Brain microvascular endothelial cell (primary cell): Measurements from ENCODE around the gene DNAJA1.

Experiments used
- DNase-seq: peaks from one replicate; pipeline ENCODE4 v3.0.0-alpha.2; 2020
- H3K27ac ChIP-seq: fragments of 250-450 bp; sonication (Bioruptor Pico); 2 replicates; pipeline ENCODE4 v1.5.1; 2020; ENCODE audit warnings: mild to moderate bottlenecking, moderate library complexity
- H3K27me3 ChIP-seq: fragments of 250-450 bp; sonication (Bioruptor Pico); replicated peaks from 2 replicates; pipeline ENCODE4 v1.5.1; 2020; ENCODE audit warnings: mild to moderate bottlenecking
- H3K36me3 ChIP-seq: fragments of 250-450 bp; sonication (Bioruptor Pico); replicated peaks from 2 replicates; pipeline ENCODE4 v1.5.1; 2020; ENCODE audit warnings: mild to moderate bottlenecking
- H3K4me3 ChIP-seq: 2 replicates; pipeline ENCODE4 v1.5.1; 2011; ENCODE audit warnings: low read depth, mild to moderate bottlenecking, control low read depth, low read length, moderate library complexity
- in situ Hi-C: cut with HindIII; loops from 2 replicates; pipeline ENCODE4 v1.10.0; 2017; ENCODE audit warnings: low sequenced_read_pairs, low pct_ligation_motif_present
- TF ChIP-seq, protein P1 (sequence below): IDR thresholded peaks from 2 replicates; pipeline ENCODE4 v1.5.1; 2011; ENCODE audit warnings: low read depth, mild to moderate bottlenecking, moderate library complexity, low read length, control low read depth, inconsistent platforms; ENCODE audit errors: missing control alignments

The DNAJA1 gene

DNA sequence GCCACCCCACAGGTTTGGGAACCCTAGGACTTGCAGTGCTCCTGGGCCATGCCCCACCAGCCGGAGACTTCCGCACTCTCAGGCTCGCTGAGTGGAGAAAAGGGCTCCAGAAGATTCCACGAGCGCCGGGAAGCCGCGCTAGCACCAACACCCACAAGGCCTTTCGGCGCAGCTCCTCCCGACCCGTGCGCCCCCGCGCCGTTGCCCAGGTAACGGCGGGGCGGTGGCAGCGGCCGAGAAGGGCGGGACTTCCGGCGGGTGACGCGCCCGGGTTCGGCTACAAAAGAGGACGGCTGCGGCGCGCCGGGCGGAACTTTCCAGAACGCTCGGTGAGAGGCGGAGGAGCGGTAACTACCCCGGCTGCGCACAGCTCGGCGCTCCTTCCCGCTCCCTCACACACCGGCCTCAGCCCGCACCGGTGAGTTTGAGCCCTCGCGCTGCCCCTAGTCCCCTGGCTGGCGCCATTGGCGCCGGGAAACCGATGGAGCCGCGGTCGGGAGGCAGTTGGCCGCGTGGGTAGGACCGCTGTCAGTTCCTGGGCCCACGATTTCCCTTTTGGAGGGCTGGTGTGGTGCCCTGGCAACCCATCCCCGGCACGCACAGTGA lies at the start of gene DNAJA1:
Gene DNAJA1, plus strand, starts transcription at position 308 of the 606 bp plus-strand sequence. CDS start 1,212 bp downstream, outside the sequence.
- H3K27me3 ChIP-seq, result no peaks in the 10 kb centered on the region
- peak within 1 kb of the TSS; percentile 90 for H3K27ac ChIP-seq
- in situ Hi-C loops, result no loop called here
- DNase-seq, result peak; percentile 84
- H3K36me3 ChIP-seq, result peaks cover 23% of the 10 kb centered on the region
- TF ChIP-seq, protein P1, sequence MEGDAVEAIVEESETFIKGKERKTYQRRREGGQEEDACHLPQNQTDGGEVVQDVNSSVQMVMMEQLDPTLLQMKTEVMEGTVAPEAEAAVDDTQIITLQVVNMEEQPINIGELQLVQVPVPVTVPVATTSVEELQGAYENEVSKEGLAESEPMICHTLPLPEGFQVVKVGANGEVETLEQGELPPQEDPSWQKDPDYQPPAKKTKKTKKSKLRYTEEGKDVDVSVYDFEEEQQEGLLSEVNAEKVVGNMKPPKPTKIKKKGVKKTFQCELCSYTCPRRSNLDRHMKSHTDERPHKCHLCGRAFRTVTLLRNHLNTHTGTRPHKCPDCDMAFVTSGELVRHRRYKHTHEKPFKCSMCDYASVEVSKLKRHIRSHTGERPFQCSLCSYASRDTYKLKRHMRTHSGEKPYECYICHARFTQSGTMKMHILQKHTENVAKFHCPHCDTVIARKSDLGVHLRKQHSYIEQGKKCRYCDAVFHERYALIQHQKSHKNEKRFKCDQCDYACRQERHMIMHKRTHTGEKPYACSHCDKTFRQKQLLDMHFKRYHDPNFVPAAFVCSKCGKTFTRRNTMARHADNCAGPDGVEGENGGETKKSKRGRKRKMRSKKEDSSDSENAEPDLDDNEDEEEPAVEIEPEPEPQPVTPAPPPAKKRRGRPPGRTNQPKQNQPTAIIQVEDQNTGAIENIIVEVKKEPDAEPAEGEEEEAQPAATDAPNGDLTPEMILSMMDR, result no peak
- peak within 1 kb of the TSS; percentile 99 for H3K4me3 ChIP-seq

GRCh38 chr9:32978051-32978450 lies 47.0 kb upstream of the DNAJA1 start:
- peaks cover 17% of the 10 kb centered on the region for H3K36me3 ChIP-seq
- no peaks in the 10 kb centered on the region for H3K27me3 ChIP-seq
- TF ChIP-seq, protein P1, result no peak
- H3K27ac ChIP-seq, result no peak overlapping the region
- in situ Hi-C loops, result loop anchor here (25.0 kb wide), 1 partner anchor 416 kb away; the partner anchor contains the start of genes NDUFB6, SMIM27 and TOPORS
- no peak overlapping the region for H3K4me3 ChIP-seq
- no peak for DNase-seq

GRCh38 chr9:32986971-32987370 lies 38.1 kb upstream of the DNAJA1 start:
- TF ChIP-seq, protein P1, result no peak
- in situ Hi-C loops, result loop anchor here (25.0 kb wide), 1 partner anchor 425 kb away; the partner anchor contains the start of genes NDUFB6, SMIM27 and TOPORS
- Histone ChIP-seq H3K27me3 (no peaks in the 10 kb centered on the region), H3K27ac (no peak overlapping the region), H3K4me3 (no peak overlapping the region), H3K36me3 (peaks cover 42% of the 10 kb centered on the region)
- peak; percentile 43 for DNase-seq

DNA sequence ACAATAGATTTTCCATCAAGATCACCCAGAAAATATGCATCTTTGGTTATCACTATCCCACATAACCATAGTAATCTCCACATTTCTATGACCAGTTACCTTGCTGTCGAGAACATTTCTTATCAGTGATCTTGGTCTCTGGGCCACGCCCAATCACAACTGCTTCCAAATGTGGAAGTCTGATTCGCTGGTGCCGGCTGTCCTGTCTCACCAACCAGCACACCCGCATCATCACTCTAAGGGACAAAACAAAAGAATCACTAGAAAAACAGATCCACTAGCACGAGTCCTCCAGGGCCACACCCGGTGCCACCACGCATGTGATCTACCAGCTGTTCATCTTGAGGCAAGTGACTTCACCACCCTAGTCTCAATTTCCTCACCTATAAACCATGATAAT lies 35.4 kb upstream of the DNAJA1 start:
- DNase-seq, result peak; percentile 11
- H3K27ac ChIP-seq, result no peak overlapping the region
- no peak overlapping the region for H3K4me3 ChIP-seq
- TF ChIP-seq, protein P1, result no peak
- no peaks in the 10 kb centered on the region for H3K27me3 ChIP-seq
- peaks cover 35% of the 10 kb centered on the region for H3K36me3 ChIP-seq
- in situ Hi-C loops, result loop anchor here (25.0 kb wide), 1 partner anchor 427 kb away; the partner anchor contains the start of genes NDUFB6, SMIM27 and TOPORS

DNA sequence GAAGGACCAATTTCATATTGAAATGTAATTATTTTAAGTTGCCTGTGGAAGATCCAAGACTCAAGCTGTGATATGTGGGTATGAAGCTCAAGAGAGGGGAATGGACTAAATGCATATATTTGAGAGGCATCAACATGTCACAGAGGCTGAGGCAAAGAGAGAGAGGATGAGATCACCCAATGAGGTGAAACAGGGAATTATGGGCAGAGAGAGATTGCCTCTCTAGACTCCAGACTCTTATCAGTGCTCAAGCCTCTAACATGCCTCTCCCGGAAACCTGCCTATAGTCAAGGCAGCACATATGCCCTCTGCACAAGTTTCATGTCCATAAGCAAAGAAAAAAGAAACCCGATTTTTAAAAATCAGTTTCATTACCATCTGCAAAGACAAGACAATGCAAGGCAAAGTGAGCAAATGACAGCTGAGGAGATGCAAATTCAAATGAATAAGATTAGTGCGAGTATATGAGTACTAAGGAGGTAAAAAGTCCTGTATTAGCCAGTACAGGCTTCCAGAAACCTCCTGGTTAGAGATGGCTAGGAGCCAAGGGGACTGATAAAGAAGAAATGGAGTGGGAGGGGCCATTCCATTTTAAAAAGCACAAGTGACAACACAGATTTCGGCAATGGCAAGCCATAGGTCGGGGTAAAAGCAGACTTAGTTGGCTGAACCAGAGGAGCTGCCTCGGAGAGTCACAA lies 33.0 kb upstream of the DNAJA1 start:
- no peak overlapping the region for H3K27ac ChIP-seq
- no peak overlapping the region for H3K4me3 ChIP-seq
- H3K27me3 ChIP-seq, result no peaks in the 10 kb centered on the region
- in situ Hi-C loops, result loop anchor here (25.0 kb wide), 1 partner anchor 430 kb away; the partner anchor contains the start of genes NDUFB6, SMIM27 and TOPORS
- TF ChIP-seq, protein P1, result no peak
- DNase-seq, result no peak
- peaks cover 25% of the 10 kb centered on the region for H3K36me3 ChIP-seq
